Right lobe of liver (tissue), 6 donors: ENCODE results near the gene WNK2. TPM values are rescaled to one million over a fixed set of nuclear protein-coding genes. Genes with fewer than 3 reads are reported as not detected.

Source experiments
- ATAC-seq, 4 donors: fragments of 200-7000 bp; cut with Tn5 transposase; one replicate each; pipeline ENCODE4 v1.9.1; 2020; ENCODE audit warnings: mild to moderate bottlenecking in 4 of 4, moderate library complexity in 4 of 4
- DNase-seq, 3 donors: peaks; one replicate each; pipeline ENCODE4 v3.0.0-alpha.2; 2020
- H3K27ac ChIP-seq, 3 donors: fragments of 200-600 bp; one replicate each; pipeline ENCODE4 v1.8.0; 2022
- H3K27me3 ChIP-seq, 2 donors: fragments of 200-600 bp; one replicate each; pipeline ENCODE4 v1.8.0; 2022
- H3K36me3 ChIP-seq, 4 donors: fragments of 200-600 bp; sonication (generic) in 1 of 4; one replicate each; pipeline versions ENCODE4 v1.5.1 to v1.8.0; 2017 to 2022; ENCODE audit warnings: control low read depth in 1 of 4
- H3K4me1 ChIP-seq, 4 donors: fragments of 200-600 bp; sonication (generic) in 1 of 4; one replicate each; pipeline versions ENCODE4 v1.5.1 to v1.8.0; 2017 to 2022; ENCODE audit warnings: control low read depth in 1 of 4
- H3K4me3 ChIP-seq, 3 donors: fragments of 200-600 bp; one replicate each; pipeline ENCODE4 v1.8.0; 2022
- H3K9me3 ChIP-seq, 4 donors: fragments of 200-600 bp; sonication (generic) in 1 of 4; one replicate each; pipeline versions ENCODE4 v1.5.1 to v1.8.0; 2017 to 2022; ENCODE audit warnings: control low read depth in 1 of 4
- CTCF ChIP-seq, 4 donors: fragments of 200-600 bp in 3 of 4; fragments of 450-650 bp in 1 of 4; IDR thresholded peaks; one replicate each; pipeline versions ENCODE4 v1.5.1 to v1.8.0; 2016 to 2022; ENCODE audit warnings: antibody characterized with exemption in 4 of 4, mild to moderate bottlenecking in 2 of 4
- POLR2A ChIP-seq: fragments of 450-650 bp; IDR thresholded peaks from one replicate; pipeline ENCODE4 v1.6.1; 2017; ENCODE audit warnings: antibody characterized with exemption, mild to moderate bottlenecking
- WGBS: methylation state at CpG from one replicate; pipeline ENCODE4 v1.1.6; 2018; ENCODE audit warnings: low coverage, low lambda C conversion rate; ENCODE audit not compliant: insufficient coverage; ENCODE audit errors: missing lambda C conversion rate; 5-methylcytosine and 5-hydroxymethylcytosine counted together
- intact Hi-C, 2 donors: fragments of 100-400 bp; cut with DNase I; formaldehyde crosslinking; loops; one replicate each; pipeline versions ENCODE4 v1.11.2 to v1.14.1; 2022
- total RNA-seq, 6 experiments: library from RNA; depleted of rRNA in 2 of 6; stranded (reverse); fragments of >200 nt in 2 of 6; fragmentation: NEBNext Ultra II Directional in 3 of 6; extraction: Animal tissue kit (Norgen Biotek cat#: 25700) in 3 of 6; gene quantifications; one replicate each; pipeline versions ENCODE4 v1.1.0 to v1.2.4, GENCODE V29; 2016 to 2023
- donor health status: DM: no; HTN: yes; CAD: no.
- donor health status: DM: no; HTN: no; CAD: no.
- donor health status: DM: no; HTN: no; CAD: no.
- donor health status: DM: no; HTN: yes; CAD: no.
- donor health status: DM: no; HTN: yes; CAD: no.

WNK2 gene
- total RNA-seq, 6 experiments from 2014 or later = 0.43 to 3.6 (median 1.3) TPM

- 83% methylated on average over 1 of the region's 9 CpGs for WGBS
- Histone ChIP-seq H3K27me3 (no peaks in the 10 kb centered on the region), H3K9me3 (no peaks in the 10 kb centered on the region), H3K27ac (no peak overlapping the region), H3K4me1 (no peaks in the 10 kb centered on the region), H3K36me3 (no peaks in the 10 kb centered on the region), H3K4me3 (no peak overlapping the region)
- intact Hi-C loops = no loop called here
- DNase-seq (peak in 2 of 3 donors; percentile 2 to 22), ATAC-seq (no peak)
- TF ChIP-seq CTCF (IDR thresholded peaks at IDR 0.05) = no peak
- no peak for TF ChIP-seq POLR2A
Measured at GRCh38 chr9:93196096-93197055, 12.4 kb downstream of the WNK2 start.

GRCh38 chr9:93197670-93198069, 13.7 kb downstream of the WNK2 start:
- intact Hi-C loops = no loop called here
- DNase-seq = peak in 2 of 3 donors; percentile 2 to 33
- Histone ChIP-seq H3K27me3 (no peaks in the 10 kb centered on the region), H3K36me3 (no peaks in the 10 kb centered on the region), H3K4me3 (no peak overlapping the region), H3K27ac (no peak overlapping the region), H3K9me3 (no peaks in the 10 kb centered on the region), H3K4me1 (no peaks in the 10 kb centered on the region)
- no peak for ATAC-seq
- WGBS = 67% methylated on average over 6 of the region's 9 CpGs
- TF ChIP-seq POLR2A (no peak), CTCF (IDR thresholded peaks at IDR 0.05) (no peak)

DNA sequence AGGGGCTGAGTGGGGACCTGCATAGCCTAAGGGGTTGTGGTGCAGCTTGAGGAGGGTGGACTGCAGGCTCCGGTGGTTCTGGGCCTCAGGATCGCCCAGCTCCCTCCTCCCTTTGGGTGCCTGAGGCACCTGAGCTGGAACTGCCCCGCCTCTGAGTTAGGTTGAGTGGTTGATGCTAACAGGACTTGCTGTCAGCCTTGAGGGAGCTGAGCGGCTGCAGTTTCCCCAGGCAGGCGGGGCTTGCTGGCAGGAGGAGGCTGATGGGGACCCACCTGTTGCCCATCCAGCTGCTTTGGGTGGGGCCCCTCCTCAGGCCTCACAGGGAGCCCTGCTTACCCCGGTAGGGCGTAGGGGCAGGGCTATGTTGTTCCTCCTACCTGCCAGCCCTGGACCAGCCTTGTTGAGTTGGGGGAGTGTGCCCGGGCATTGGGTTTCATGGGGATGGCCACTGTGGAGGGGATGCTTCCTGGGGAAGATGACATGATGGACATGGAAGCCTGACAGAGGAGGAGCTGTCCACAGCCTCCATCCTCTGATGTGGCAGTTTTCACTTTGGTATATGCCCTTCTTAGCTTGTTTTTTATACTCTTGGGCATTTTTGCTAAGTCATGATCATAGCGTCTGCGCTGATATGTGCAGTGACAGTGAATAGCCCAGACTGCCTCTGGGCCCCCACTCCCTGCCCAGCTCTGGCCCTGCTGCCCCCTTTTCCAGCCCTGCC, 14.3 kb downstream of the WNK2 start:
- intact Hi-C loops = no loop called here
- WGBS = 40% methylated on average over 1 of the region's 10 CpGs
- no peaks in the 10 kb centered on the region for H3K27me3 ChIP-seq
- no peak overlapping the region for H3K27ac ChIP-seq
- no peaks in the 10 kb centered on the region for H3K36me3 ChIP-seq
- H3K4me1 ChIP-seq = no peaks in the 10 kb centered on the region
- H3K9me3 ChIP-seq = no peaks in the 10 kb centered on the region
- no peak for TF ChIP-seq CTCF (IDR thresholded peaks at IDR 0.05)
- TF ChIP-seq POLR2A = no peak
- ATAC-seq (no peak), DNase-seq (peak in 2 of 3 donors; percentile 7 to 33)
- no peak overlapping the region for H3K4me3 ChIP-seq

- ATAC-seq (no peak), DNase-seq (peak in 2 of 3 donors; percentile 11 to 45)
- Histone ChIP-seq H3K36me3 (no peaks in the 10 kb centered on the region), H3K27me3 (no peaks in the 10 kb centered on the region), H3K4me1 (no peaks in the 10 kb centered on the region), H3K4me3 (no peak overlapping the region), H3K27ac (no peak overlapping the region), H3K9me3 (no peaks in the 10 kb centered on the region)
- TF ChIP-seq CTCF (IDR thresholded peaks at IDR 0.05) (no peak), POLR2A (no peak)
- intact Hi-C loops = no loop called here
- WGBS = 80% methylated on average over 5 of the region's 16 CpGs
Measured at GRCh38 chr9:93198838-93199625, 15.1 kb downstream of the WNK2 start.
